WTC11 (cell line): ENCODE measurements around the gene SOX5.

ENCODE experiments used
- ETV6 ChIP-seq: sonication (generic); formaldehyde crosslinking; IDR thresholded peaks from 2 replicates; pipeline ENCODE4 v1.8.1; 2022; ENCODE audit warnings: mild to moderate bottlenecking, missing genetic modification reagents
- SP1 ChIP-seq: sonication (generic); formaldehyde crosslinking; conservative IDR thresholded peaks from 2 replicates; pipeline ENCODE4 v1.8.1; 2022; ENCODE audit warnings: missing genetic modification reagents
- TEAD1 ChIP-seq: sonication (generic); formaldehyde crosslinking; IDR thresholded peaks from 2 replicates; pipeline ENCODE4 v1.8.0; 2022; ENCODE audit warnings: mild to moderate bottlenecking, missing genetic modification reagents
- TP53 ChIP-seq: sonication (generic); formaldehyde crosslinking; IDR thresholded peaks from 2 replicates; pipeline ENCODE4 v1.8.1; 2023; ENCODE audit warnings: mild to moderate bottlenecking, missing genetic modification reagents
- ZNF416 ChIP-seq: fragments of 250-450 bp; sonication (Bioruptor Pico); IDR thresholded peaks from 2 replicates; pipeline ENCODE4 v1.9.0; 2021; ENCODE audit warnings: mild to moderate bottlenecking, inconsistent platforms
- TF ChIP-seq, protein P1 (sequence below): fragments of 200-600 bp; IDR thresholded peaks from 2 replicates; pipeline ENCODE4 v1.8.0; 2022; ENCODE audit warnings: antibody characterized with exemption
- TF ChIP-seq, protein P2 (sequence below): sonication (generic); formaldehyde crosslinking; IDR thresholded peaks from 2 replicates; pipeline ENCODE4 v1.8.1; 2023; ENCODE audit warnings: mild to moderate bottlenecking, moderate library complexity, missing genetic modification reagents
- TF ChIP-seq, protein P3 (sequence below): sonication (generic); formaldehyde crosslinking; IDR thresholded peaks from 2 replicates; pipeline ENCODE4 v1.8.0; 2022; ENCODE audit warnings: mild to moderate bottlenecking, missing genetic modification reagents
- TF ChIP-seq, protein P4 (sequence below): sonication (generic); formaldehyde crosslinking; IDR thresholded peaks from 2 replicates; pipeline ENCODE4 v1.8.1; 2022; ENCODE audit warnings: low read depth, mild to moderate bottlenecking, moderate library complexity, missing genetic modification reagents, borderline replicate concordance

DNA sequence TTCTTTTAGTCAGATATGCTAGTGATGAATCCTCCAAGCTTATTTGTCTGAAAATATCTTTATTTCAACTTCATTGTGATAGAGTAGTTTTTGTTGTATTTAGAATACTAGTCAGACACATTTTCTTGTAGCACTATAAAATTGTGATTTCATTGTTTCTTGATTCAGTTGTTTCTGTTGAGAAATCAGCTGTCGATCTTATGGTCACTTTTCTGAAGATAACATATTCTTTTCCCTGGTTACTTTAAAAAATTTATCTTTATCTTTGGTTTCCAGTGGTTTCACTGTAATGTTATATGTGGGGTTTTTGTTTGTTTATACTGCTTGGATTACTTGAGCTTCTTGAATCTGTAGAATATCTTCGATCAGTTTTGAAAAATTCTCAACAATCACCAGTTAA is 426.1 kb downstream of the SOX5 start:
- TF ChIP-seq, protein P1, sequence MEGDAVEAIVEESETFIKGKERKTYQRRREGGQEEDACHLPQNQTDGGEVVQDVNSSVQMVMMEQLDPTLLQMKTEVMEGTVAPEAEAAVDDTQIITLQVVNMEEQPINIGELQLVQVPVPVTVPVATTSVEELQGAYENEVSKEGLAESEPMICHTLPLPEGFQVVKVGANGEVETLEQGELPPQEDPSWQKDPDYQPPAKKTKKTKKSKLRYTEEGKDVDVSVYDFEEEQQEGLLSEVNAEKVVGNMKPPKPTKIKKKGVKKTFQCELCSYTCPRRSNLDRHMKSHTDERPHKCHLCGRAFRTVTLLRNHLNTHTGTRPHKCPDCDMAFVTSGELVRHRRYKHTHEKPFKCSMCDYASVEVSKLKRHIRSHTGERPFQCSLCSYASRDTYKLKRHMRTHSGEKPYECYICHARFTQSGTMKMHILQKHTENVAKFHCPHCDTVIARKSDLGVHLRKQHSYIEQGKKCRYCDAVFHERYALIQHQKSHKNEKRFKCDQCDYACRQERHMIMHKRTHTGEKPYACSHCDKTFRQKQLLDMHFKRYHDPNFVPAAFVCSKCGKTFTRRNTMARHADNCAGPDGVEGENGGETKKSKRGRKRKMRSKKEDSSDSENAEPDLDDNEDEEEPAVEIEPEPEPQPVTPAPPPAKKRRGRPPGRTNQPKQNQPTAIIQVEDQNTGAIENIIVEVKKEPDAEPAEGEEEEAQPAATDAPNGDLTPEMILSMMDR, result no peak
- TF ChIP-seq TEAD1 (CRISPR knock-in tag), result no peak
- TF ChIP-seq, protein P2, sequence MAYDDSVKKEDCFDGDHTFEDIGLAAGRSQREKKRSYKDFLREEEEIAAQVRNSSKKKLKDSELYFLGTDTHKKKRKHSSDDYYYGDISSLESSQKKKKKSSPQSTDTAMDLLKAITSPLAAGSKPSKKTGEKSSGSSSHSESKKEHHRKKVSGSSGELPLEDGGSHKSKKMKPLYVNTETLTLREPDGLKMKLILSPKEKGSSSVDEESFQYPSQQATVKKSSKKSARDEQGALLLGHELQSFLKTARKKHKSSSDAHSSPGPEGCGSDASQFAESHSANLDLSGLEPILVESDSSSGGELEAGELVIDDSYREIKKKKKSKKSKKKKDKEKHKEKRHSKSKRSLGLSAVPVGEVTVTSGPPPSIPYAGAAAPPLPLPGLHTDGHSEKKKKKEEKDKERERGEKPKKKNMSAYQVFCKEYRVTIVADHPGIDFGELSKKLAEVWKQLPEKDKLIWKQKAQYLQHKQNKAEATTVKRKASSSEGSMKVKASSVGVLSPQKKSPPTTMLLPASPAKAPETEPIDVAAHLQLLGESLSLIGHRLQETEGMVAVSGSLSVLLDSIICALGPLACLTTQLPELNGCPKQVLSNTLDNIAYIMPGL (CRISPR knock-in tag), result no peak
- TF ChIP-seq, protein P3, sequence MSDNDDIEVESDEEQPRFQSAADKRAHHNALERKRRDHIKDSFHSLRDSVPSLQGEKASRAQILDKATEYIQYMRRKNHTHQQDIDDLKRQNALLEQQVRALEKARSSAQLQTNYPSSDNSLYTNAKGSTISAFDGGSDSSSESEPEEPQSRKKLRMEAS (CRISPR knock-in tag), result no peak
- no peak for TF ChIP-seq SP1 (CRISPR knock-in tag)
- TF ChIP-seq ETV6, result no peak
- TF ChIP-seq, protein P4, sequence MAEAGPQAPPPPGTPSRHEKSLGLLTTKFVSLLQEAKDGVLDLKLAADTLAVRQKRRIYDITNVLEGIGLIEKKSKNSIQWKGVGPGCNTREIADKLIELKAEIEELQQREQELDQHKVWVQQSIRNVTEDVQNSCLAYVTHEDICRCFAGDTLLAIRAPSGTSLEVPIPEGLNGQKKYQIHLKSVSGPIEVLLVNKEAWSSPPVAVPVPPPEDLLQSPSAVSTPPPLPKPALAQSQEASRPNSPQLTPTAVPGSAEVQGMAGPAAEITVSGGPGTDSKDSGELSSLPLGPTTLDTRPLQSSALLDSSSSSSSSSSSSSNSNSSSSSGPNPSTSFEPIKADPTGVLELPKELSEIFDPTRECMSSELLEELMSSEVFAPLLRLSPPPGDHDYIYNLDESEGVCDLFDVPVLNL (CRISPR knock-in tag), result no peak
- TF ChIP-seq ZNF416 (CRISPR knock-in tag), result no peak
- TF ChIP-seq TP53 (CRISPR knock-in tag), result no peak
